Central memory CD4-positive, alpha-beta T cell (primary cell): ENCODE results near the gene RANBP17.
"Not testable (repeated sequence)": the region's sequence is repeated elsewhere in the genome, so short reads cannot be mapped to it uniquely, and the experiment has no call there.

ENCODE experiments used
- DNase-seq: peaks from one replicate; pipeline ENCODE4 v3.0.0; 2022

RANBP17 gene

GRCh38 chr5:170960567-170960966 is 98.7 kb downstream of the RANBP17 start:
- no peak for DNase-seq

DNA sequence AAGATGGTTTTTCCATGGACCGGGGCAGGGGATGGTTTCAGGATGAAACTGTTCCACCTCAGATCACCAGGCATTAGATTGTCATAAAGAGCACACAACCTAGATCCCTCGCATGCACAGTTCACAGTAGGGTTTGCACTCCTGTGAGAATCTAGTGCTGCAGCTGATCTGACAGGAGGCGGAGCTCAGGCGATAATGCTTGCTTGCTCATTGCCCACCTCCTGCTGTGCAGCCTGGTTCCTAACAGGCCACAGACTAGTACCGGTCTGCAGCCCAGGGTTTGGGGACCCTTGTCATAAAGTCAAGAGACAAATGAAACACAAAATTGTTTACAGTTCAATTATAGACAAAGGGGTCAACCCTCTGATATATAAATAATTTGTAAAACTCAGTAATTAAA is 101.7 kb downstream of the RANBP17 start:
- no peak for DNase-seq

DNA sequence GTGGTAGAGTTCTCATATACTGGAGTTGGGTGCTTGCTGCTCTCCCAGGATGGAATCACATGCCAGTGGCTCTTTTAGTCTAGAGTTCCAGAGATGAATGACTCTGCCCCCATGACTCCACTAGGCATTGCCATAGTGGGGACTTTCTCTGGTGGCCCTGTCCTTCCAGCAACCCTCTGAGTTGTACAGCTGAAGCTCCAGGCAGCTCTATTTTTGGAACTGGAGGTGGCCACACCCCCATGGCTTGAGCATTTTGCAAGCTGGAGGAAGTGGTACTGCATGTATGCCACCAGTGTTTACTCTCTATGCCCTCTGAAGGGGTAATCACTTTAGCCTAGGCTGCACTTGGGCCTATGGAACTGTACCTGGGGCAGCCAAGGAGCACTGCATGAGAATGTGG is 112.6 kb downstream of the RANBP17 start:
- no peak for DNase-seq

- DNase-seq: not testable (repeated sequence)
Observed at GRCh38 chr5:170980261-170980660, 118.4 kb downstream of the RANBP17 start.

GRCh38 chr5:170985486-170985885 is 123.7 kb downstream of the RANBP17 start:
- DNase-seq: no peak

GRCh38 chr5:170986598-170986997 is 124.8 kb downstream of the RANBP17 start:
- DNase-seq: no peak

- DNase-seq: no peak
Observed at GRCh38 chr5:170993476-170993875, 131.7 kb downstream of the RANBP17 start.

- DNase-seq: no peak
Observed at GRCh38 chr5:171010086-171010485, 148.3 kb downstream of the RANBP17 start.

DNA sequence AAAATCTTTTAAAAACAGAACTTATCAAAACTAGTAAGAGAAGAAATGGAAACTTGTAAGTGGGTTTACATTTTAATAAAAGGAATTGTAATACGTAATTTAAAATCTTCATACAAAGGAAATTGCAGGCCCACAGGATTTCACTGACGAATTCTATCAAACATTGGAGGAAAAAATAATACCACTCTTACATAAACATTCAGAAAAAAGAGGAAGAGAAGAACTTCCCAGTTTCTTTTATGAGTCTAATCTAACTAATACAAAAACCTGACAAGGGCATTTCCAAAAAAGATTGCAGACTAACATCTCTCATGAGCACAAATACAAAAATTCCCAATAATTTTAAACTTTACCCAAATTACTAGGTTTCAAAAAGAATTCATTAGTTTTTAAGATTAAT is 149.0 kb downstream of the RANBP17 start:
- DNase-seq: no peak

GRCh38 chr5:171023508-171023907 is 161.7 kb downstream of the RANBP17 start:
- DNase-seq: no peak

- no peak for DNase-seq
Observed at GRCh38 chr5:171024084-171024483, 162.3 kb downstream of the RANBP17 start.

DNA sequence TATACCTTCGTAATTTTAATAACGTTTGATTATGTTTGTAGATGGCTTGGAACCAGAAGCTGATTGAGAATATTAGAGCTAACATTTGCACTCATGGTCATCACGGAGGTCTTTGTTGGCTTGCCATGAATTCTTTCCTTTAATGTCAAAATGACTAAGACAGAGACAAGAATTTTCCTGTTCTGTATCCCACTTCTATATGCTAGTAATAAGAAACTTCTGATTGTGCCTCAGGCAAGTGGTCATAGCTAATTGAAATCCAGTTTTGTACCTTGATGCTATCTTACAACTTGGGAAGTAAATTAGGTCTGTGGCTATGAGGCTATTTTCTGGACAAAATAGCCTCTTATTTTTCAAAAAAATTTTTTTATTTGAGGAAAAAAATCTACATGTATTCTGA is 167.6 kb downstream of the RANBP17 start:
- no peak for DNase-seq

GRCh38 chr5:171031977-171032376 is 170.2 kb downstream of the RANBP17 start:
- no peak for DNase-seq

- no peak for DNase-seq
Observed at GRCh38 chr5:171032435-171032973, 170.7 kb downstream of the RANBP17 start.

GRCh38 chr5:171041893-171042292 is 180.1 kb downstream of the RANBP17 start:
- DNase-seq: not testable (repeated sequence)

- DNase-seq: no peak
Observed at GRCh38 chr5:171050916-171051315, 189.1 kb downstream of the RANBP17 start.

DNA sequence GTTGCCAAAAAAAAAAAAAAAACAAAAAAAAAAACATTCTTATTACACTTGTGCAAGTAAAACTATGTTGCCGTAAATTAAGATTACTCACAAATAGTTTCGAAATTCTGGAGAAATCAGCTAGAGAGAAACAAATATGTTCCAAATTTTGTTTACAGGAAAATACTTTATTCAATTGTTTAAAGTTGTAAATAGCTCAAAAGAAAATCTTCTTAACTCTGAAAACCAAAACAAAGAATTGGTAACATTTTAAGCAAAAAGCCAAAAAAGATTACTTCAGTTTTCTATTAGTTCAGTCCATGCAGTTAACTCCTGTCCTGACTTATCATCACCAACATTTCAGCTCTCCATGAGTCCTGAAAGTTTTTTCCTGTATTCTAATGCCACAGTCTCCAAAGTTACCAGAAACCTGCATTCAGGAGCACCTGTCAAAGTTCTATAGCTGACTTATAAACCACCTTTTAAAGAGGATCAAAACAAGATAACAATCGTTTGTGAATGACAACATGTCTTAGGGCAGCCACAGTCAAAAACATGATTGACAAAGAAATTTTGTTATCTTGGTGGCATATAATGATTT is 194.1 kb downstream of the RANBP17 start:
- no peak for DNase-seq

DNA sequence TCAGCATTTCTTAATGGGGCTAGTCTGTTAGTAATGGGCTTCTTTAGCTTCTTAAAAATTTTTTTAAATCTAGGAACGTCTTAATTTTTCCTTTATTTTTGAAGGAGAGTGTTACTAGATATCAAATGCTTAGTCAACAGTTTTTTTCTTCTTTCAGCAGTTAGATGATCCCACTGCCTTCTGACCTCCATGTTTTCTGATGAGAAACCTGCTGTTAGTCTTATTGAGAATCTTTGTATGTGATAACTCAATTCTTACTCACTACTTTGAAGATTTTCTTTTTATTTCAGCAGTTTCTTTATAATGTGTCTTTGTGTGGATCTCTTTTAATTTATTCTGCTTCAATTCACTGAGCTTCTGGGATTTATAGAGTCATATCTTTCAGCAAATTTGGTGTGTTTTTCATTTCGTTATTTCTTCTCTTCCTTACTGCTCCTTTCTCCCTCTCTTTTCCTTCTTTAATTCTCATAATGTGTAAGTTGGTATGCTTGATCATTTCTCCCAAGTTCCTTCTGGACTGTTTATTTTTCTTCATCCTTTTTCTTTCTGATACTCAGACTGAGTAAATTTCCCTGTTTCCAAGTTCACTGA is 205.8 kb downstream of the RANBP17 start:
- DNase-seq: no peak

GRCh38 chr5:171074747-171075146 is 212.9 kb downstream of the RANBP17 start:
- no peak for DNase-seq

GRCh38 chr5:171080186-171080938 is 218.5 kb downstream of the RANBP17 start:
- no peak for DNase-seq

GRCh38 chr5:171081319-171081718 is 219.5 kb downstream of the RANBP17 start:
- DNase-seq: no peak

DNA sequence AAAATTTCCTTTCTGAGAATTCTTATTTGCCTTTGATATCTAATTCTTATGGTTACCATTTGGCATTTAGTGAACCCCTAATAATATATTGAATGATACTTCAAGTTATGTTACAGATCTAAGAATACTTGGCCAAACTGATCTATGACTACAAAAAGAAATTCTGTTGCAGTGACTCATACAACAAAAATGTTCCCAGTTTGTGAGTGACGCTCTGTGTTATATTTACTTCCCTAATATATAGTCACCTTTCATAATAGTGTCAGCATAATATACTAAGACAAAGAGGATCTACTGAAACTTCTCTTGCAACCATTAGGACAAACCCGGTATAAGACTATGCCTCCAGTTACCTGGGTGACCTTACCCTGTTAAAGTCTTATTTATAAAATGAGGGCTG is 230.4 kb downstream of the RANBP17 start:
- DNase-seq: no peak

GRCh38 chr5:171093598-171093997 is 231.8 kb downstream of the RANBP17 start:
- no peak for DNase-seq

- DNase-seq: no peak
Observed at GRCh38 chr5:171094356-171094755, 232.5 kb downstream of the RANBP17 start.
